ENCODE data around the gene AAK1.
"Not testable (repeated sequence)": the region's sequence is repeated elsewhere in the genome, so short reads cannot be mapped to it uniquely, and the experiment has no call there.

AAK1 gene

DNA sequence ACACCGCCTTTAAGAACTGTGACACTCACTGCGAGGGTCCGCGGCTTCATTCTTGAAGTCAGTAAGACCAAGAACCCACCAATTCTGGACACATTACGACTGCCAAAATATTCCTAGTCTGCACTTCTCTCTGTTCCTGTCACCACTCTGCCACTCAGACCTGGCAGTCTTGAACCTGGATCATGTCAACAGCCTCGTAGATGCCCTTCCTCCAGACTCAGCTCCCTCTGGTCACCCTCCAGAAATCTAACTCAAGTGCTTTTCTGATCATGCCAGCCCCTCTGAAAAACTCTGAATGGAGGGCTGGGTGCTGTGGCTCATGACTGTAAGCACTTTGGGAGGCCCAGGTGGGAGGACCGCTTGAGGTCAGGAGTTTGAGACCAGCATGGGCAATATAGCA, 20.3 kb downstream of the AAK1 start:
- DNase-seq = no peak

GRCh38 chr2:69622805-69623204, 20.7 kb downstream of the AAK1 start:
- DNase-seq = not testable (repeated sequence)

DNA sequence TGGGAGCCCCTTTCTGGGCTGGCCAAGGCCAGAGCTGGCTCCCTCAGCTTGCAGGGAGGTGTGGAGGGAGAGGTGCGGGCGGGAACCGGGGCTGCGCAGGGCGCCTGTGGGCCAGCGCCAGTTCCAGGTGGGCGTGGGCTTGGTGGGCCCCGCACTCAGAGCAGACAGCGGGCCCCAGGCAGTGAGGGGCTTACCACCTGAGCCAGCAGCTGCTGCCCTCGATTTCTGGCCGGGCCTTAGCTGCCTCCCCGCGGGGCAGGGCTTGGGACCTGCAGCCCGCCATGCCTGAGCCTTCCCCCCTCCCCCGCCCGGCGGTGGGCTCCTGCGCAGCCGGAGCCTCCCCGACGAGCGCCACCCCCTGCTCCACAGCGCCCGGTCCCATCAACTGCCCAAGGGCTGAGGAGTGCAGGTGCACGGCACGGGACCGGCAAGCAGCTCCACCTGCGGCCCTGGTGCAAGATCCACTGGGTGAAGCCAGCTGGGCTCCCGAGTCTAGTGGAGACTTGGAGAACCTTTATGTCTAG, 21.5 kb downstream of the AAK1 start:
- not testable (repeated sequence) for DNase-seq

- DNase-seq = no peak
Measured at GRCh38 chr2:69621440-69621839, 22.1 kb downstream of the AAK1 start.

DNA sequence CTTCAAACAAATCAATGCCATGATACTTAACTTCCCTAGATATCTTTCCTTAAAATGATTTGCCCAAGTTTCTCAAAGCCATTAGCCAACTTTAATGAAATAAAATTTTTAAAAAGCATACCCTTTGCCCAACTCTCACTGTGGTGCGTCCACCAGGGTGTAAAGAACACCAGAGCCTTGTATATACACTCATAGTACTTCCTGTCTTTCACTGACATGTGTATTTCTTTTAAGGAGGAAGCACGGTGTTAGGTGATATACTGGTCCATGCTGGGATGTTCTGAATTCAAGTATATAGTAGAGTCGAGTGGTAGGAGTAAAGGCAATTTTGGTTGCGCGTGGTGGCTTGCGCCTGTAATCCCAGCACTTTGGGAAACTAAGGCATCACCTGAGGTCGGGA, 22.7 kb downstream of the AAK1 start:
- no peak for DNase-seq

- DNase-seq = no peak
Measured at GRCh38 chr2:69619725-69620124, 23.8 kb downstream of the AAK1 start.

GRCh38 chr2:69618362-69618761, 25.2 kb downstream of the AAK1 start:
- no peak for DNase-seq

DNA sequence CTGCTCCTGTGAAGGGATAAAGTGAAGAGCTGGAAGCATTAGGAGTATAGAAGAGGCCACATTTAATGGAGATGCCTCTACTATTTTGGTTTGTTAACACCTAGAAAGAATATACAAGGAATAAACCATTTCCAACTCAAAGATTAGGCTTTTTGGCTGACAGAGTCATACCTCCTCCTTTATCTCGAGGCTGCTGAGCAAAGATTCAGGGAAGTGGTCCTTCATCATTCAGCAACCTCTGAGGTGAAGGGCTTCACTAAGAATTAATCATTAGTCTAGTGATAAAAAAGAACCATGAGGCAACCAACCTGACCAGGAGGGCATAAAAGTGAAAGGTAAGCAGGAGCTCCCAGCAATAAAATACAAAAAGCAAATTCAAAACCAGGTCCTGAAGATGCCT, 25.8 kb downstream of the AAK1 start:
- no peak for DNase-seq

DNA sequence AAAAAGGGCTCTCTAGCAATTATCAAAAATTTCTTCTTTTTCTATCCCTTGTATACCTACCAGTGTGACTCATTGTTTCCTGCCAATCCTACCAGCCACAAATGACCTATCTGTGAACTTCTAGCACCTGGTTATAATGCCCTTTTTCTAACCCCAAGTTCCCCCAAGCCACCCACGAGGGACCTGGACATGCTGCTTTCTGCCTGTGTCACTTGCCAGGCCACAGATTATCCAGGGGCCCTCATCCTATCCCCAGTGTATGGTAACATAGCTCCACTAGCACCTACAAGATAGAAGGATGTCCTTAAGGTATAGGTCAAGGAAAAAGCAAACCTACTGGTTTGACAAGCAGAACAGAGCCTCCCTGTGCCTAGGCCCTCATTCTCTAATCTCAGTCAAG, 26.8 kb downstream of the AAK1 start:
- no peak for DNase-seq

GRCh38 chr2:69615969-69616368, 27.6 kb downstream of the AAK1 start:
- DNase-seq = no peak

DNA sequence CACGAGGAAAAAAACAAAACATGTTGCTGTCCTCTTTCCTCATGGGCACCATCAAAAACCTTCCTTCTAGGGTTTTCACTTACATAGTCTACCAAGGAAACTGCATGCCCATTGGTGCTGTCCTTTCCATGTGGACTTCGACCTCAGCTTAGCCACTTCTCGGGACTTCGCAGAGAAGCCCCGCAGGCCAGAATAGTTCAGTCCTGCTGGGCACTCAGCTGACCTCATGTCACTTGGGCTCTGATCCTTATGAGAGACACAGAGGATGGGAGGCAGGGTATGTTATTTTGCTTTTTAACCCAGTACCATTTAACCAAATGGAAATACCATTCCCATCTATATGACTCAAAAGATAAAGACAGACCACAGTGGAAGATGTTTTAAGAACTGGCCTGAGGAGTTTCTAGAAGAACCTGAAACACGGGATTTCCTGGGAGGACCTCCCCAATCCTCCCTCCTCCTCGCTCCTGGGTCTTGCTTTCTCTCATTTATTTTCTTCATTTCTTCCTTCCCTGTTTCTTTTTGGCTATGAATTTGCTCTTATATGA, 28.4 kb downstream of the AAK1 start:
- no peak for DNase-seq

DNA sequence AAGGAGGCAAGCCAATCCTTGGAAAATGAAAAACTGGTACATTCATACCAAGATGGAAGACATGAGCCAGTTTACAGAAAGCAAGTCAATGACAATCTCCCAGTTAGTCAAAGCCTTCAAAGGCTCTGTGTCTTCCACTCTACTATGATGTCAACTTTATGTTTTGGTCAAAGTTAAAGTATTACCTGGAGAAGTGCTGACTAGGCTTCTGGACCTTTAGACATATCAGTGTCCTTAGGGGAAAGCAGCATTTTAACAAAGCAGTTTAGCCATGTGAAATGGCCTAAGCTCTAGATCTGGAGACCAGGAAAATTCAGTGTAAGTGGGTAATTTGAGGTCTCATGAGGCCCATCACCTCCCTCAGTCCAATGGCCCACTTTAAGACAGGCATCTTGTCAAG, 30.8 kb downstream of the AAK1 start:
- DNase-seq = no peak

DNA sequence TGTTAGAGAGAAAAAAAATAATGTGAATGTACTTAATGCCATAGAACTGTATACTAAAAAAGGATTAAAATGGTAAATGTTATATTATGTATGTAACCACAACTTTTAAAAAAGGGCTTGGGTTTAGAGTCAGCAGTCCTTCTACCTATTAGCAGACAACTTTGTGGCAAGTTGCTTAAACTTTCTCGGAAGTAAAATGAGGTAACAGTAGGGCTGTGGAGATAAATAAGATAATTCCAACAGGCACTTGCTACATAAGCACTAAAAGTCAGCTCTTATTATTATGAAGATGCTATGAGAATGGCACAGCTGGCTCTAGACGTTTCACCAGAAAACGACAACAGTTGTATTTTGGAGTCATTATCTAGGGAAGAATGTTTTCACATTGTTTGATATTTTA, 31.3 kb downstream of the AAK1 start:
- DNase-seq = no peak

DNA sequence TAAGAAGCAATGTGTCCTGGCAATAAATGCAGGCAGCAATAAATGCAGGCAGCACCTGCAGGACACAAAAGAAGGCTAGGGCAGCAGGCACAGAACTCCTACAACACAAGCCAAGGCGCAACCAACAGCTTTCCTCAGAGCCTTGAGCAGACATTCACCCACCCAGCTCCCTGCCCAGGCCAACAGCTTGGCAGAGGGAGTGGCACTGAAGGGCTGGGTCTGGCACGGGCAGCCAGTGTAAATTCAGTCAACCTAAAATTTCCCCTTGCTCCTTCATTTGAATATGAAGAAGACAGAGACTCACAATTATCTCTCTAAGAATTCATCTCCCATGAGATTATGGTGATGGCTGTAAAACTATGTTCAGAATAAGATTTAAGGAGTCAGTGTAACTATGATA, 35.4 kb downstream of the AAK1 start:
- DNase-seq = no peak

- DNase-seq = not testable (repeated sequence)
Measured at GRCh38 chr2:69606771-69607170, 36.8 kb downstream of the AAK1 start.

DNA sequence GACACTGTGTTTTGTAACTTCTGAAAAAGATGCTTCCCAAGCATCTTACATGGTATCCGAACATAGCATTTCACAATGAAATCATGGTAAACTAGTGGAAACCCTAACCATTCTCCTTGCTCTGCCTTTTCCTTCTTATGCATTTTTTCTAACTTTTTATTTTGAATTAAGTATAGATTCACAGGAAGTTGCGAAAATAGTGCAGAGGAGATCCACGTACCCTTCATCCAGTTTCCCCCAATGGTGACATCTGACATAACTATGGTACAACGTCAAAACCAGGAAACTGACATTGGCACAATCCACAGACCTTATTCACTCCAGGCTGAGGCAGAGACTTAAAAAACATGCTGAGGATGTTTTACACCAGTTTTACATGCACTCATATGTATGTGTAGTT, 38.3 kb downstream of the AAK1 start:
- DNase-seq = no peak

GRCh38 chr2:69604836-69605235, 38.7 kb downstream of the AAK1 start:
- no peak for DNase-seq

DNA sequence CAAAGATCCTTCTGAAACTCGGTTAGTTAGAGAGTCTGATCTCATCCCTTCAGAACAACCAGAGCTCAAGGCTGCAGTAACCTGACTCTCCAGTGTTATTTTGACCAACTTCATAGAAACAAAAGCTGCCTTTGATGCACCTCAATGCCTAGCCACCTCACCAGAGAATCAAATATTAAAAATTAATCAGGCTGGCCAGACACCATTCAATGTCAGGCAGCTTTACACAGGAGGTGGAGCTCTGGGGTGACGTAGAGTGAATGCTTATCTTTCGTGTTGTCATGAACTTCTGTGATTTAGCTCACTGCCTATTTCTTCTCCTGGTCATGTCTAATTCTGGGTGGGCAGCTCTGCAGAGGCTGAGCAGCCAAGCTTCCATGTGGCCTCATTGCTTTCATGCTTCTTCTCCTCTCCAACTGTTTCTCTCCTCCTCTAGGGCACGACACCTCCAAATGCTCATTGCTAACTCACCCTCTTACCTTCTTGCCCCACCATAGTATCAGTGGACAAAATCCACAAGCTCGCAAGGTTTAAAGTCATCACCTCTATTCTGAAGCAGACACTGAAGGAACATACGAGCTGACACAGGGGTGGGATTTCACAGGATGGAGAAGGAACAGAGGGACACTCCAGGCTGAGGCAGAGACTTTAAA, 39.4 kb downstream of the AAK1 start:
- DNase-seq = no peak

- DNase-seq = no peak
Measured at GRCh38 chr2:69603146-69603743, 40.3 kb downstream of the AAK1 start.

GRCh38 chr2:69601179-69601612, 42.3 kb downstream of the AAK1 start:
- DNase-seq = no peak

GRCh38 chr2:69600425-69600824, 43.1 kb downstream of the AAK1 start:
- no peak for DNase-seq

DNA sequence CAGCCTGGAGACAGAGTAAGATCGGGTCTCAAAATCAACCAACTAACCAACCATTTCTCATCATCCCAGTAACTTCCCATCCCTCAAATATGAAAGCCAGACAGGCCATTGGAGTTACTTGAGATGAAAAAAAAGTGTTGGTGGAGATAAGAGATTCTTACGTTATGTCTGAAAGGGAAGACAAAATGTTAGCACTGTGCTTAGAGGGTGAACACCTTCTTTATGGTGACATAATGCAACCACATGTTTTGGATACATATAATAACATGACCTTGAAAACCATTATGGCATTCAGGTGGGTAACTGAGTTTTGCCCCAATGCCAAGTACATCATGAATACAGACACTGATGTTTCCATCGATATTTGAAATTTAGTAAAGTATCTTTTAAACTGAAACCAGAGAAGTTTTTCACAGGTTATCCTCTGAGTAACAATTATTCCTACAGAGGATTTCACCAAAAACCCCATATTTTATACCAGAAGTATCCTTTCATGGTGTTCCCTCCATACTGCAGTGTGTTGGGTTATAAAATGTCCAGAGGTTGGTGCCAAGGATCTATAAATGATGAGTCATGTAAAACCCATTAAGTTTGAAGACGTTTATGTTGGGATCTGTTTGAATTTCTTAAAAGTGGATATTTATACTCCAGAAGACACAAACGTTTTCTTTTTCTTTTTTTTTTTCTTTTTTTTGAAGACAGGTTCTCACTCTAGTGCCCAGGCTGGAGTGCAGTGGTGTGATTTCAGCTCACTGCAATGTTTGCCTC, 45.5 kb downstream of the AAK1 start:
- no peak for DNase-seq

GRCh38 chr2:69597105-69597504, 46.4 kb downstream of the AAK1 start:
- DNase-seq = no peak

- no peak for DNase-seq
Measured at GRCh38 chr2:69594341-69594740, 49.2 kb downstream of the AAK1 start.

All from activated naive CD4-positive, alpha-beta T cell (primary cell).